ENCODE results near the gene GNAO1.

- TF ChIP-seq, protein P1, sequence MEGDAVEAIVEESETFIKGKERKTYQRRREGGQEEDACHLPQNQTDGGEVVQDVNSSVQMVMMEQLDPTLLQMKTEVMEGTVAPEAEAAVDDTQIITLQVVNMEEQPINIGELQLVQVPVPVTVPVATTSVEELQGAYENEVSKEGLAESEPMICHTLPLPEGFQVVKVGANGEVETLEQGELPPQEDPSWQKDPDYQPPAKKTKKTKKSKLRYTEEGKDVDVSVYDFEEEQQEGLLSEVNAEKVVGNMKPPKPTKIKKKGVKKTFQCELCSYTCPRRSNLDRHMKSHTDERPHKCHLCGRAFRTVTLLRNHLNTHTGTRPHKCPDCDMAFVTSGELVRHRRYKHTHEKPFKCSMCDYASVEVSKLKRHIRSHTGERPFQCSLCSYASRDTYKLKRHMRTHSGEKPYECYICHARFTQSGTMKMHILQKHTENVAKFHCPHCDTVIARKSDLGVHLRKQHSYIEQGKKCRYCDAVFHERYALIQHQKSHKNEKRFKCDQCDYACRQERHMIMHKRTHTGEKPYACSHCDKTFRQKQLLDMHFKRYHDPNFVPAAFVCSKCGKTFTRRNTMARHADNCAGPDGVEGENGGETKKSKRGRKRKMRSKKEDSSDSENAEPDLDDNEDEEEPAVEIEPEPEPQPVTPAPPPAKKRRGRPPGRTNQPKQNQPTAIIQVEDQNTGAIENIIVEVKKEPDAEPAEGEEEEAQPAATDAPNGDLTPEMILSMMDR (tag by site-specific recombination; IDR thresholded peaks at IDR 0.05) = no peak
- TF ChIP-seq ZNF23 (tag by site-specific recombination; IDR thresholded peaks at IDR 0.05; ENCODE audit: borderline replicate concordance) (no peak), ZNF449 (tag by site-specific recombination; IDR thresholded peaks at IDR 0.05) (no peak), ZNF174 (tag by site-specific recombination; IDR thresholded peaks at IDR 0.05) (no peak), ZNF549 (tag by site-specific recombination; IDR thresholded peaks at IDR 0.05) (no peak)
Observed at GRCh38 chr16:56183266-56183665, 8.0 kb upstream of the GNAO1 start.

Data from HEK293 (cell line).